HFFc6 (cell line): ENCODE measurements around the gene FRG2. TPM values are rescaled to one million over a fixed set of nuclear protein-coding genes. Genes with fewer than 3 reads are reported as not detected.
A peak's percentile ranks its signal among the peaks of the same experiment; 100 is the strongest.
"Not testable (repeated sequence)": the region's sequence is repeated elsewhere in the genome, so short reads cannot be mapped to it uniquely, and the experiment has no call there.

Experiments
- DNase-seq: peaks from one replicate; pipeline ENCODE4 v3.0.0-alpha.2; 2018
- H3K27ac Mint-ChIP-seq: 2 replicates; pipeline ENCODE4 v1.8.0; 2020; ENCODE audit warnings: mild to moderate bottlenecking, mixed read lengths
- H3K27me3 Mint-ChIP-seq: 2 replicates; pipeline ENCODE4 v1.8.0; 2021; ENCODE audit warnings: mild to moderate bottlenecking, moderate library complexity, mixed read lengths; ENCODE audit not compliant: insufficient read depth
- H3K36me3 Mint-ChIP-seq: 2 replicates; pipeline ENCODE4 v1.8.0; 2021; ENCODE audit warnings: low read depth, mixed read lengths
- H3K4me1 Mint-ChIP-seq: 2 replicates; pipeline ENCODE4 v1.8.0; 2020; ENCODE audit warnings: low read depth, mixed read lengths
- H3K4me3 Mint-ChIP-seq: 2 replicates; pipeline ENCODE4 v1.8.0; 2020; ENCODE audit warnings: mild to moderate bottlenecking, moderate library complexity, mixed read lengths
- H3K9me3 Mint-ChIP-seq: 2 replicates; pipeline ENCODE4 v1.8.0; 2020; ENCODE audit warnings: mild to moderate bottlenecking, mixed read lengths
- long read RNA-seq: library from polyadenylated mRNA; unstranded; transcript quantifications from one replicate; pipeline ENCODE4 v2.0.0, GENCODE V29; 2019
- total RNA-seq, 6 experiments: library from RNA; stranded (reverse); fragmentation: NEBNext Ultra II Directional; extraction: Animal tissue kit (Norgen Biotek cat#: 25700); gene quantifications; 2 replicates in 1 of 6; 3 replicates in 5 of 6; pipeline ENCODE4 v1.2.3, GENCODE V29; 2021
- TF ChIP-seq, protein P1 (sequence below): fragments of 200-600 bp; sonication (generic); IDR thresholded peaks from 2 replicates; pipeline ENCODE4 v1.5.0; 2021; ENCODE audit warnings: antibody characterized with exemption, mild to moderate bottlenecking

The FRG2 gene
- total RNA-seq: not detected
- long read RNA-seq: 0 reads

DNA sequence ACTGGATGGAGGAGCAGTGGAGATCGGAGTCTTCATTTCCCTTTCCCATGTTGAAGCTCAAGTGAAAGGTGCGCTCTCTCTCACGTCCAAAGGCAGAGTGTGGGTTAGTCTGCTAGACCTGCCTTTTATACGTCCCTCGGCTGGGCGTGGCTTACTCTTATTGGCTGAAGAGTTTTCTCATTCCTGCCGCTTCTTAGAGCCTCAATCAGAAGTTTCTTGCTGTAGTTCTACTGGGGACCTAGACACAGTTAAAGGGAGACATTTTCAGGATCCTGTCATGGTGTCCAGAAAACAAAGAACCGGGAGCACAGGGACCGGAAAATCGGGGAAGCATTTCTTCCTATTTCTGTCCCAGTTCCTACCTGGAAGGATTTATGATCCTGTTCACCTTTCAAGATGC, at the start of gene FRG2:
TSS of gene FRG2 (minus strand) at position 101 of the 400 bp plus-strand sequence. CDS start at position 49, 52 bp downstream.
- H3K4me3 Mint-ChIP-seq, H3K27me3 Mint-ChIP-seq, H3K36me3 Mint-ChIP-seq, DNase-seq, H3K27ac Mint-ChIP-seq, H3K9me3 Mint-ChIP-seq, H3K4me1 Mint-ChIP-seq: not testable (repeated sequence)

DNA sequence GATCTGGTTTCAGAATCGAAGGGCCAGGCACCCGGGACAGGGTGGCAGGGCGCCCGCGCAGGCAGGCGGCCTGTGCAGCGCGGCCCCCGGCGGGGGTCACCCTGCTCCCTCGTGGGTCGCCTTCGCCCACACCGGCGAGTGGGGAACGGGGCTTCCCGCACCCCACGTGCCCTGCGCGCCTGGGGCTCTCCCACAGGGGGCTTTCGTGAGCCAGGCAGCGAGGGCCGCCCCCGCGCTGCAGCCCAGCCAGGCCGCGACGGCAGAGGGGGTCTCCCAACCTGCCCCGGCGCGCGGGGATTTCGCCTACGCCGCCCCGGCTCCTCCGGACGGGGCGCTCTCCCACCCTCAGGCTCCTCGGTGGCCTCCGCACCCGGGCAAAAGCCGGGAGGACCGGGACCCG, 41.3 kb upstream of the FRG2 start:
- not testable (repeated sequence) for DNase-seq, H3K27me3 Mint-ChIP-seq, H3K27ac Mint-ChIP-seq, H3K36me3 Mint-ChIP-seq, H3K9me3 Mint-ChIP-seq, H3K4me1 Mint-ChIP-seq, H3K4me3 Mint-ChIP-seq

DNA sequence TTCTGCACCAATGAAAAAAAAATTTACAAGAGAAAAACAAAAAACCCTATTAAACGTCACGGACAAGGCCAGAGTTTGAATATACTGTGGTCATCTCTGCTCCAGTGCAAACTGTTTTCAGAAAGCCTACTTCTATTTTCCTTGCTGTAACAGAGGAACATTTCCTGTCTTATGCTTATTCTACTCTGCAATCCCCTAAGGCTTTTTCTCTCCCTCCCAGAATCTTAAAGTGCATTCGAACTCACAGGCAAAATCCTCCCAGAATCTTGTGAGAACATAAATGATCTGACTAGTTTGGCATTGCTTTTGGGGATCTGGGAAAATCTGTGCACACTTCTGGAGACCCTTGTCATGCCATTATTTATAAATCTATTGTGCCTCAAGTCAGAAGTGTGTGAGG, 37.7 kb upstream of the FRG2 start:
- not testable (repeated sequence) for H3K4me3 Mint-ChIP-seq, DNase-seq, H3K27me3 Mint-ChIP-seq, H3K4me1 Mint-ChIP-seq, H3K27ac Mint-ChIP-seq, H3K36me3 Mint-ChIP-seq, H3K9me3 Mint-ChIP-seq

DNA sequence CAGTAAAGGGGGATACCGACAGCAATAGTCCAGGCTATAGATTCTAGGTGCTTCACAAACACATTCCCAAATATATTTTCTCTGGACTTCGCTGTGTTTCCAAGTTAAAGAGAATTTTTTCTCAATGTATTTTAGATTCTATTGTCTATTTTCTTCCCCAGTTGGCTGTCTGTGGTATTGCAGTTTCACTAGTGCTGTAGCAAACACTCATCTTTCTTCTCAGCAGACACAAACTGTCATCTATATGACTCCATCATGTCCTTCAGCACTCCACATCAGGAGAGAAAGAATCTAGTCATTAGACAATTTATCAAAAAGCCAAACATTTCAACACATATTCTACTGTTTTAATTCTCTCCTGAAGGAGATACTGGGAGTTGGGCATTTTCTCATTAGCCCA, 37.3 kb upstream of the FRG2 start, which contains the start of gene DBET:
TSS of gene DBET (plus strand) at position 161 of the 400 bp plus-strand sequence.
- H3K4me1 Mint-ChIP-seq, H3K27me3 Mint-ChIP-seq, H3K4me3 Mint-ChIP-seq, H3K27ac Mint-ChIP-seq, H3K36me3 Mint-ChIP-seq, H3K9me3 Mint-ChIP-seq, DNase-seq: not testable (repeated sequence)
- TF ChIP-seq, protein P1, sequence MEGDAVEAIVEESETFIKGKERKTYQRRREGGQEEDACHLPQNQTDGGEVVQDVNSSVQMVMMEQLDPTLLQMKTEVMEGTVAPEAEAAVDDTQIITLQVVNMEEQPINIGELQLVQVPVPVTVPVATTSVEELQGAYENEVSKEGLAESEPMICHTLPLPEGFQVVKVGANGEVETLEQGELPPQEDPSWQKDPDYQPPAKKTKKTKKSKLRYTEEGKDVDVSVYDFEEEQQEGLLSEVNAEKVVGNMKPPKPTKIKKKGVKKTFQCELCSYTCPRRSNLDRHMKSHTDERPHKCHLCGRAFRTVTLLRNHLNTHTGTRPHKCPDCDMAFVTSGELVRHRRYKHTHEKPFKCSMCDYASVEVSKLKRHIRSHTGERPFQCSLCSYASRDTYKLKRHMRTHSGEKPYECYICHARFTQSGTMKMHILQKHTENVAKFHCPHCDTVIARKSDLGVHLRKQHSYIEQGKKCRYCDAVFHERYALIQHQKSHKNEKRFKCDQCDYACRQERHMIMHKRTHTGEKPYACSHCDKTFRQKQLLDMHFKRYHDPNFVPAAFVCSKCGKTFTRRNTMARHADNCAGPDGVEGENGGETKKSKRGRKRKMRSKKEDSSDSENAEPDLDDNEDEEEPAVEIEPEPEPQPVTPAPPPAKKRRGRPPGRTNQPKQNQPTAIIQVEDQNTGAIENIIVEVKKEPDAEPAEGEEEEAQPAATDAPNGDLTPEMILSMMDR: peak; percentile 32

DNA sequence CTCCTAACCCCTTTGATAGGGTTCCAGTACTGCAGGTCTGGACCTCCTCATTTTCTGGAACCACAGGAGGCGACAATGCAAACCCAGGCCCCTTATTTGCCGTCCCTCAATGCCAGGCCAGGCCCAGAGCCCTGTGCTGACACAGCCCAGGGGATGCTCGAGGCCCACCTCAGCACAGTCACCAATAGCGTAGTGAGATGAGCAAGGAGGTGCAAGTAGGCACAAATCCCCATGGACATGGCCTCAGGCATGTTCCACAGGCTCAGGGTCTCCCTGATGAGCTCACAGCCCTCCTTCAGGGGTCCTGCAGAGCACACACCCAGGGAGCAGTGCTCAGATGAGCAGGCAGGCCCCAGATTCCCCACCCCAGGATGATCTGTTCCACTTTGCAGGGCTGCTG, 31.9 kb upstream of the FRG2 start:
- H3K36me3 Mint-ChIP-seq, H3K4me1 Mint-ChIP-seq, H3K27me3 Mint-ChIP-seq, H3K4me3 Mint-ChIP-seq, H3K9me3 Mint-ChIP-seq, H3K27ac Mint-ChIP-seq, DNase-seq: not testable (repeated sequence)

DNA sequence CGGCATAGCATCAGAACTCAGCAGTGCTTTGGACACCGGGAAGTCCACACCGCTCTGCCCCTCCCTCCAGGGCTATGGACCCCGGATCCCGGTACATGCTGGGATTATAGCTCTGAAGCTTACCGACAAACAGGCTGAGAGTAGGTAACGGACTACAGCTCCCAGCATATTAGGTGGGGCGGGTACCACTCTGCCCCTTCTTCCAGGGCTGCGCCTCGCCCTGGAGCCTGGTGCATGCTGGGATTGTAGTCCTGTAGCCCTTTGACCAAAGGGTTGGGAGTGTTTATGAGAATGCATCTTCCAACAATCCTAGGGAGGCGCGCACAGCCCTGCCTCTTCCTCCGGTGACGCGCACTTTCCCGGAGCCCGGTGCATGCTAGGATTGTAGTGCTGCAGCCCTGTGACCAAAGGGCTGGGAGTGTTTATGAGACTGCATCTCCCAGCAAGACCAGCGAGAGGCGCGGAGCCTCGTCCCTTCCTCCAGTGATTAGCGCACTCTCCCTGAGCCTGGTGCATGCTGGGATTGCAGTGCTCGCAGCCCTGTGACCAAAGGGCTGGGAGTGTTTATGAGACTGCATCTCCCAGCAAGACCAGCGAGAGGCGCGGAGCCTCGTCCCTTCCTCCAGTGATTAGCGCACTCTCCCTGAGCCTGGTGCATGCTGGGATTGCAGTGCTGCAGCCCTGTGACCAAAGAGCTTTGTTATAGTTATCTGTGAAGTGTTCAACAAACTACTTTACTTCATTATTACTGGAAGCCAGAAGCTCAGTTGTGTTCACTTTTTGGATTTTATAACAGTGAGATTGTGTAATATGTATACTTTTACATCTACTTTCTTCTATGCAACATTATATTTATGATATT, 22.6 kb upstream of the FRG2 start:
- not testable (repeated sequence) for H3K27me3 Mint-ChIP-seq, H3K27ac Mint-ChIP-seq, H3K36me3 Mint-ChIP-seq, DNase-seq, H3K4me3 Mint-ChIP-seq, H3K4me1 Mint-ChIP-seq, H3K9me3 Mint-ChIP-seq

DNA sequence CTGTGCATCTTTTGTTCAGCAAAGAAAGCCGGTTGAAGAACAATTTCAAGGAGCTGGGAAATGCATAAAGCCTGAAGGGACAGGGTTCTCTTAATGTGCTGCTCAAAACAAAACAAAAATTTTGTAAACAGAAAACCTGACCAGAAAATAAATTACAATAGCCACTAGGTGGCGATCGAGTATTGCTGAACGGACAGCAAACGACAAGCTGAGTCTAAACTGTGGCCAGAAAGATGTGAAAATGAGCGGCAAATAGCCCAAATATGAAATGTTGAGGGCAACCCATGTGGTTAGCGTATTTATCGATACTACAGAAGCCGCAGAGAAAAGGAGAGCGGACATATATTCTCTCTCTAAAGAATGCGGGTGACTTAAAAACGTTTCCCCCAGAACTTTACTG, 20.6 kb upstream of the FRG2 start:
- DNase-seq, H3K27ac Mint-ChIP-seq, H3K4me1 Mint-ChIP-seq, H3K27me3 Mint-ChIP-seq, H3K9me3 Mint-ChIP-seq, H3K36me3 Mint-ChIP-seq, H3K4me3 Mint-ChIP-seq: not testable (repeated sequence)

DNA sequence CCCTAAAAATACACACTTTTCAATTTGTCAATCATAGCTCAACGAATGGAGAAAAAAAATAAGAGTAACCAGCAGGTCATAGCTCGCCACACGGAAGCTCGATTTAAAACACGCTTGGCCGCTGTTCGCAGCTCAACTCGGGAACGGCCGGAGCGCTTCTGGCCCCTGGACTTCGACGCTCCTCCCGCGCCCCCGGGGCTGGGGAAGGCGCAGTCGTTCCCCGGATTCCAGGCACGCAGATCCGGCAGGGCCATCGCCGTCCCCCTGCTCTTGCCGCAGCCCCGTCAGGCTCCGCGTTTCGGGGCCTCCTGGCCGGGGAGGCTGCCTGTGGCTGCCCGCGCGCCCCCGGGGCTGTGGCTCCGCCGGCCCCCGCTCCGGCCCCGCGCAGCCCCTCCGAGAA, 13.8 kb upstream of the FRG2 start:
- not testable (repeated sequence) for H3K9me3 Mint-ChIP-seq, H3K27ac Mint-ChIP-seq, H3K4me3 Mint-ChIP-seq, H3K27me3 Mint-ChIP-seq, H3K4me1 Mint-ChIP-seq, H3K36me3 Mint-ChIP-seq, DNase-seq

DNA sequence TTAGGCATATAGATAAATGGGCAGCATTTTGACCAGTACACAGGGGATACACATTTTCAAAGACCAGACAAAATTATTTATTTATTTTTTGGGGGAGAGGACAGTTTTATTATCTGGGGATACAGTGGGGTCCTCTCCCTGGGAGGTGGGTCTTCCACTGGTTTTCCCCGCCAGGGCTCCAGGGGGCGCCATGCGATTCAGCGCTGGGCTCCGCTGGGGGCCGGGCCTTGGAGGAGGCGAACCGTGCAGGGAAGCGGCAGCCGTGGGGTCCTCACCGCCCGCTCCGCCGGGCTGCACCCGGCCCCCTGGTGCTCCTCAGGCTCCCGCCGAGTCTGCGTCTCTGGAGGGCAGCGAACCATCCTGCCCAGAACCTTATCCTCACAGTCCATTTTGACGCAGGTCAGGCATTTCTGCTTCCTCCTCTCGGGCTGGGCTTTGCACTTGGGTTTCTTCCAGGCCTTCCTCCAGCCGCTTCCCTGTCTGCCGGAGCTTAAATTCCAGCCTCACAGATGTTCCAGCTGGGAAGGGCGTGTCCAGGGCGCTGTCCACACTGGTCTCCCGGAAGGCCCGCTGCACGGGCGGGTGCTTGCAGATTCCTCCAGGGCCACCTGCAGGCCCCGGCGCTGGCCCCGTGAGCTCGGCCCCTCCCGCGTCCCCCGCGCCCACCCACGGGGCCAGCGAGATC, 10.8 kb upstream of the FRG2 start:
- not testable (repeated sequence) for H3K9me3 Mint-ChIP-seq, H3K36me3 Mint-ChIP-seq, DNase-seq, H3K27ac Mint-ChIP-seq, H3K27me3 Mint-ChIP-seq, H3K4me3 Mint-ChIP-seq, H3K4me1 Mint-ChIP-seq

DNA sequence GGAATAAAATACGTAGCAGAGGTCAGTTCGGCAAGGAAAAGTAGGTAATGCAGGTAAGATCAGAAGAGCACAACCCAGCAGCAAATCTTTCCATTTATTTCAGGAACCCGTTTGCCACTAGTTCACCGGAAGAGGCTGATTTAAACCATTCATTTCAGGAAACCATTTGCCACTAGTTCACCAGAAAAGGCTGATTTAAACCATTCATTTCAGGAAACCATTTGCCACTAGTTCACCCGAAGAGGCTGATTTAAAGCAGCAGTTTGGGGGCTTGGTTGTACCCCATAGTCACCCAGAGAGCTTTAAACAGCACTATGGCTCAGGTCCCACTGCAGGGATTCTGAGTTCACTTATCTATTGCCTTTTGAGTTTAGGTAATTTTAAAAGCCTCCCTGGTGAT, 4.2 kb upstream of the FRG2 start:
- not testable (repeated sequence) for H3K36me3 Mint-ChIP-seq, DNase-seq, H3K27me3 Mint-ChIP-seq, H3K9me3 Mint-ChIP-seq, H3K4me1 Mint-ChIP-seq, H3K4me3 Mint-ChIP-seq, H3K27ac Mint-ChIP-seq

DNA sequence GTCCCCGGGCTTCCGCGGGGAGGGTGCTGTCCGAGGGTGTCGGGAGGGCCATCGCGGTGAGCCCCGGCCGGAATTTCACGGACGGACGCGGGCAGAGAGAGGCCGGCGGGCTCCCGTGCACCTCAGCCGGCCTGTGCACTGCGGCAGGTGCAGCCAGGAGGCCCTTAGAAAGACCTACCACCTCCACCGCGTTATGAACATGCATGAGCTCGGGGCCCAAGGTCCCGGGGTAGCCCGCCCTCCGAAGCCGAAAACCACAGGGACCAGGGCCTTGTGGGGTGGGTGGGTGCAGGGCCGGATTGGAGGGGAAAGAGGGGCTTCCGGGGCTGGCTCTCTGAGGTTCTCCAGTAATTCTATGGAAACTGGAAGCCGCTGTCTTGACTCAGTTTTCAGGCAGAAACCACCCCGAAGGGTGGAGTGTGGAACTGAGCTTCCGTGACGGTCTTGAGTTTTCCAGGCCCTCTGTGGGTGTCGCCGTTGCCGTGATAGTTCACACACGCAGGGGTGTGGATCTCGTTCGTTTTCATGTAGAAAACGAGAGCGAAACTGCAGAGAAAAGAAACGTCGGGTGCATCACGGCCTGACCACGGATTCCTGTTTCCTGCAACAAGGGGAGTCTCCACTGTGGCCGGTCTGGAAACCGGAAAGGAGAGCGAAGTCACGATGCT, 4.3 kb downstream of the FRG2 start:
- not testable (repeated sequence) for H3K36me3 Mint-ChIP-seq, H3K27ac Mint-ChIP-seq, DNase-seq, H3K4me1 Mint-ChIP-seq, H3K4me3 Mint-ChIP-seq
- H3K27me3 Mint-ChIP-seq: peaks cover 37% of the 10 kb centered on the region
- peaks cover 13% of the 10 kb centered on the region; the same call in 1 of the 2 replicates for H3K9me3 Mint-ChIP-seq

DNA sequence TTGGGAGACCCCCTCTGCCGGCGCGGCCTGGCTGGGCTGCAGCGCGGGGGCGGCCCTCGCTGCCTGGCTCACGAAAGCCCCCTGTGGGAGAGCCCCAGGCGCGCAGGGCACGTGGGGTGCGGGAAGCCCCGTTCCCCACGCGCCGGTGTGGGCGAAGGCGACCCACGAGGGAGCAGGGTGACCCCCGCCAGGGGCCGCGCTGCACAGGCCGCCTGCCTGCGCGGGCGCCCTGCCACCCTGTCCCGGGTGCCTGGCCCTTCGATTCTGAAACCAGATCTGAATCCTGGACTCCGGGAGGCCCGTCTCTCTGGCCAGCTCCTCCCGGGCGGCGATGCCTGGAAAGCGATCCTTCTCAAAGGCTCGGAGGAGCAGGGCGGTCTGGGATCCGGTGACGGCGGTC, 5.1 kb downstream of the FRG2 start:
- H3K27ac Mint-ChIP-seq, DNase-seq, H3K4me1 Mint-ChIP-seq, H3K4me3 Mint-ChIP-seq, H3K36me3 Mint-ChIP-seq: not testable (repeated sequence)
- peaks cover 14% of the 10 kb centered on the region; the same call in 1 of the 2 replicates for H3K9me3 Mint-ChIP-seq
- peaks cover 39% of the 10 kb centered on the region for H3K27me3 Mint-ChIP-seq
